GM23338 (cell line): ENCODE data around the gene DBF4B. TPM values are rescaled to one million over a fixed set of nuclear protein-coding genes. Genes with fewer than 3 reads are reported as not detected.

Experiments used
- ATAC-seq: fragments of 200-7000 bp; cut with Tn5 transposase; 3 replicates; pipeline ENCODE4 v1.9.1; 2020
- DNase-seq: peaks from one replicate; pipeline ENCODE4 v3.0.0-alpha.2; 2015; ENCODE audit warnings: low spot score
- H2AFZ ChIP-seq: fragments of 200-600 bp; sonication (generic); 2 replicates; pipeline ENCODE4 v1.8.0; 2016; ENCODE audit warnings: antibody characterized with exemption, mild to moderate bottlenecking, moderate library complexity
- H3F3A ChIP-seq: fragments of 200-600 bp; sonication (generic); replicated peaks from 2 replicates; pipeline ENCODE4 v1.8.0; 2017; ENCODE audit warnings: antibody characterized with exemption, mixed run types, low read depth
- H3K27ac ChIP-seq: fragments of 200-600 bp; sonication (generic); 2 replicates; pipeline ENCODE4 v1.6.1; 2016; ENCODE audit warnings: low read depth
- H3K27me3 ChIP-seq: fragments of 200-600 bp; sonication (generic); 2 replicates; pipeline ENCODE4 v1.8.0; 2016; ENCODE audit warnings: mild to moderate bottlenecking, mixed run types, moderate library complexity; ENCODE audit not compliant: insufficient read depth
- H3K36me3 ChIP-seq: fragments of 200-600 bp; sonication (generic); 2 replicates; pipeline ENCODE4 v1.8.0; 2016; ENCODE audit warnings: mild to moderate bottlenecking; ENCODE audit not compliant: insufficient read depth
- H3K4me1 ChIP-seq: fragments of 200-600 bp; sonication (generic); 2 replicates; pipeline ENCODE4 v1.8.0; 2016; ENCODE audit warnings: mild to moderate bottlenecking, moderate library complexity; ENCODE audit not compliant: insufficient read depth
- H3K4me2 ChIP-seq: fragments of 200-600 bp; sonication (generic); 2 replicates; pipeline ENCODE4 v1.7.1; 2017; ENCODE audit warnings: mixed run types
- H3K4me3 ChIP-seq: fragments of 200-600 bp; sonication (generic); 2 replicates; pipeline ENCODE4 v1.6.1; 2016; ENCODE audit warnings: mixed run types
- H3K79me2 ChIP-seq: fragments of 200-600 bp; sonication (generic); replicated peaks from 2 replicates; pipeline ENCODE4 v1.8.0; 2017; ENCODE audit warnings: mild to moderate bottlenecking; ENCODE audit not compliant: insufficient read depth
- H3K9me2 ChIP-seq: fragments of 200-600 bp; sonication (generic); 2 replicates; pipeline ENCODE4 v1.8.0; 2017; ENCODE audit not compliant: insufficient read depth
- H4K20me1 ChIP-seq: fragments of 200-600 bp; sonication (generic); replicated peaks from 2 replicates; pipeline ENCODE4 v1.8.0; 2017; ENCODE audit warnings: mild to moderate bottlenecking; ENCODE audit not compliant: insufficient read depth
- H3K27ac Mint-ChIP-seq: 2 replicates; pipeline ENCODE4 v1.8.0; 2020; ENCODE audit warnings: inconsistent platforms, mild to moderate bottlenecking, moderate library complexity, mixed read lengths
- H3K27me3 Mint-ChIP-seq: 3 replicates; pipeline ENCODE4 v1.8.0; 2022; ENCODE audit warnings: low read depth, mild to moderate bottlenecking, moderate library complexity, mixed read lengths, inconsistent platforms; ENCODE audit not compliant: insufficient read depth, poor library complexity
- H3K36me3 Mint-ChIP-seq: 3 replicates; pipeline ENCODE4 v1.8.0; 2021; ENCODE audit warnings: low read depth, mild to moderate bottlenecking, inconsistent platforms, moderate library complexity, mixed read lengths
- H3K4me1 Mint-ChIP-seq: 3 replicates; pipeline ENCODE4 v1.8.0; 2020; ENCODE audit warnings: mild to moderate bottlenecking, inconsistent platforms, mixed read lengths
- H3K4me3 Mint-ChIP-seq: 3 replicates; pipeline ENCODE4 v1.8.0; 2021; ENCODE audit warnings: moderate library complexity, mild to moderate bottlenecking, inconsistent platforms, mixed read lengths
- H3K9me3 Mint-ChIP-seq: 3 replicates; pipeline ENCODE4 v1.8.0; 2020; ENCODE audit warnings: moderate library complexity, mild to moderate bottlenecking, inconsistent platforms, mixed read lengths
- CREB1 ChIP-seq: fragments of 250-450 bp; sonication (Bioruptor Pico); IDR thresholded peaks from 2 replicates; pipeline ENCODE4 v1.5.0; 2020; ENCODE audit warnings: low read depth, mild to moderate bottlenecking, moderate library complexity
- EZH2 ChIP-seq: fragments of 200-600 bp; sonication (generic); IDR thresholded peaks from one replicate; pipeline ENCODE4 v1.8.0; 2017; ENCODE audit warnings: antibody characterized with exemption, mild to moderate bottlenecking, low read depth; ENCODE audit not compliant: unreplicated experiment
- EZH2phosphoT487 ChIP-seq: fragments of 200-600 bp; sonication (generic); IDR thresholded peaks from one replicate; pipeline ENCODE4 v1.8.1; 2018; ENCODE audit warnings: antibody characterized with exemption; ENCODE audit not compliant: unreplicated experiment
- JUNB ChIP-seq: IDR thresholded peaks from one replicate; pipeline ENCODE4 v1.6.1; 2016; ENCODE audit warnings: antibody characterized with exemption; ENCODE audit not compliant: unreplicated experiment
- ZNF462 ChIP-seq: fragments of 250-450 bp; sonication (Bioruptor Pico); IDR thresholded peaks from 2 replicates; pipeline ENCODE4 v1.5.0; 2020; ENCODE audit warnings: mild to moderate bottlenecking, moderate library complexity
- polyA plus RNA-seq: library from polyadenylated mRNA; unstranded; fragments of >200 nt; fragmentation: Nextera tagmentation; extraction: Ambion mirVana; gene quantifications from 2 replicates; pipeline ENCODE4 v1.2.1, GENCODE V29; 2016
- total RNA-seq: library from RNA; depleted of rRNA; stranded (reverse); fragments of >200 nt; shearing (Covaris generic); gene quantifications from 2 replicates; pipeline ENCODE4 v1.2.3, GENCODE V29; 2014
- TF ChIP-seq, protein P1 (sequence below), 2 experiments: fragments of 200-600 bp in 1 of 2; sonication (generic) in 1 of 2; conservative IDR thresholded peaks; 2 replicates each; pipeline versions ENCODE4 v1.5.1 to v1.6.1; 2016 to 2017; ENCODE audit warnings: antibody characterized with exemption in 2 of 2, low read depth in 2 of 2, mild to moderate bottlenecking in 2 of 2, moderate library complexity in 1 of 2
- TF ChIP-seq, protein P2 (sequence below): IDR thresholded peaks from one replicate; pipeline ENCODE4 v1.6.1; 2018; ENCODE audit warnings: antibody characterized with exemption; ENCODE audit not compliant: unreplicated experiment
- TF ChIP-seq, protein P3 (sequence below): IDR thresholded peaks from 2 replicates; pipeline ENCODE4 v1.6.1; 2016; ENCODE audit warnings: antibody characterized with exemption

Gene DBF4B
- total and polyA plus RNA-seq, 2 experiments from 2014 or later: 9.9 to 16.4 TPM

- Histone ChIP-seq H3K79me2 (no peaks in the 10 kb centered on the region), H3K4me3 (no peak overlapping the region), H3K36me3 (no peaks in the 10 kb centered on the region), H4K20me1 (no peaks in the 10 kb centered on the region), H3K9me2 (no peaks in the 10 kb centered on the region), H3K27ac (no peak overlapping the region), H2AFZ (no peak overlapping the region), H3K4me1 (no peaks in the 10 kb centered on the region), H3K27me3 (peaks cover 22% of the 10 kb centered on the region), H3F3A (0 out of 2 replicates have a peak, but pooled peaks cover 3% of the 10 kb centered on the region), H3K4me2 (no peak overlapping the region)
- TF ChIP-seq, protein P1, sequence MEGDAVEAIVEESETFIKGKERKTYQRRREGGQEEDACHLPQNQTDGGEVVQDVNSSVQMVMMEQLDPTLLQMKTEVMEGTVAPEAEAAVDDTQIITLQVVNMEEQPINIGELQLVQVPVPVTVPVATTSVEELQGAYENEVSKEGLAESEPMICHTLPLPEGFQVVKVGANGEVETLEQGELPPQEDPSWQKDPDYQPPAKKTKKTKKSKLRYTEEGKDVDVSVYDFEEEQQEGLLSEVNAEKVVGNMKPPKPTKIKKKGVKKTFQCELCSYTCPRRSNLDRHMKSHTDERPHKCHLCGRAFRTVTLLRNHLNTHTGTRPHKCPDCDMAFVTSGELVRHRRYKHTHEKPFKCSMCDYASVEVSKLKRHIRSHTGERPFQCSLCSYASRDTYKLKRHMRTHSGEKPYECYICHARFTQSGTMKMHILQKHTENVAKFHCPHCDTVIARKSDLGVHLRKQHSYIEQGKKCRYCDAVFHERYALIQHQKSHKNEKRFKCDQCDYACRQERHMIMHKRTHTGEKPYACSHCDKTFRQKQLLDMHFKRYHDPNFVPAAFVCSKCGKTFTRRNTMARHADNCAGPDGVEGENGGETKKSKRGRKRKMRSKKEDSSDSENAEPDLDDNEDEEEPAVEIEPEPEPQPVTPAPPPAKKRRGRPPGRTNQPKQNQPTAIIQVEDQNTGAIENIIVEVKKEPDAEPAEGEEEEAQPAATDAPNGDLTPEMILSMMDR (conservative IDR thresholded peaks at IDR 0.05; ENCODE audit: low read depth in 2 of 2): no peak
- no peak for TF ChIP-seq JUNB
- no peak for TF ChIP-seq EZH2phosphoT487
- TF ChIP-seq, protein P2, sequence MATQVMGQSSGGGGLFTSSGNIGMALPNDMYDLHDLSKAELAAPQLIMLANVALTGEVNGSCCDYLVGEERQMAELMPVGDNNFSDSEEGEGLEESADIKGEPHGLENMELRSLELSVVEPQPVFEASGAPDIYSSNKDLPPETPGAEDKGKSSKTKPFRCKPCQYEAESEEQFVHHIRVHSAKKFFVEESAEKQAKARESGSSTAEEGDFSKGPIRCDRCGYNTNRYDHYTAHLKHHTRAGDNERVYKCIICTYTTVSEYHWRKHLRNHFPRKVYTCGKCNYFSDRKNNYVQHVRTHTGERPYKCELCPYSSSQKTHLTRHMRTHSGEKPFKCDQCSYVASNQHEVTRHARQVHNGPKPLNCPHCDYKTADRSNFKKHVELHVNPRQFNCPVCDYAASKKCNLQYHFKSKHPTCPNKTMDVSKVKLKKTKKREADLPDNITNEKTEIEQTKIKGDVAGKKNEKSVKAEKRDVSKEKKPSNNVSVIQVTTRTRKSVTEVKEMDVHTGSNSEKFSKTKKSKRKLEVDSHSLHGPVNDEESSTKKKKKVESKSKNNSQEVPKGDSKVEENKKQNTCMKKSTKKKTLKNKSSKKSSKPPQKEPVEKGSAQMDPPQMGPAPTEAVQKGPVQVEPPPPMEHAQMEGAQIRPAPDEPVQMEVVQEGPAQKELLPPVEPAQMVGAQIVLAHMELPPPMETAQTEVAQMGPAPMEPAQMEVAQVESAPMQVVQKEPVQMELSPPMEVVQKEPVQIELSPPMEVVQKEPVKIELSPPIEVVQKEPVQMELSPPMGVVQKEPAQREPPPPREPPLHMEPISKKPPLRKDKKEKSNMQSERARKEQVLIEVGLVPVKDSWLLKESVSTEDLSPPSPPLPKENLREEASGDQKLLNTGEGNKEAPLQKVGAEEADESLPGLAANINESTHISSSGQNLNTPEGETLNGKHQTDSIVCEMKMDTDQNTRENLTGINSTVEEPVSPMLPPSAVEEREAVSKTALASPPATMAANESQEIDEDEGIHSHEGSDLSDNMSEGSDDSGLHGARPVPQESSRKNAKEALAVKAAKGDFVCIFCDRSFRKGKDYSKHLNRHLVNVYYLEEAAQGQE: no peak
- TF ChIP-seq CREB1 (CRISPR knock-in tag): no peak
- TF ChIP-seq, protein P3, sequence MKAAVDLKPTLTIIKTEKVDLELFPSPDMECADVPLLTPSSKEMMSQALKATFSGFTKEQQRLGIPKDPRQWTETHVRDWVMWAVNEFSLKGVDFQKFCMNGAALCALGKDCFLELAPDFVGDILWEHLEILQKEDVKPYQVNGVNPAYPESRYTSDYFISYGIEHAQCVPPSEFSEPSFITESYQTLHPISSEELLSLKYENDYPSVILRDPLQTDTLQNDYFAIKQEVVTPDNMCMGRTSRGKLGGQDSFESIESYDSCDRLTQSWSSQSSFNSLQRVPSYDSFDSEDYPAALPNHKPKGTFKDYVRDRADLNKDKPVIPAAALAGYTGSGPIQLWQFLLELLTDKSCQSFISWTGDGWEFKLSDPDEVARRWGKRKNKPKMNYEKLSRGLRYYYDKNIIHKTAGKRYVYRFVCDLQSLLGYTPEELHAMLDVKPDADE: no peak
- TF ChIP-seq EZH2: no peak
- no peak for TF ChIP-seq ZNF462 (CRISPR knock-in tag)
- DNase-seq: no peak
- Mint-ChIP-seq H3K4me3 (no peak overlapping the region), H3K36me3 (peaks cover 3% of the 10 kb centered on the region), H3K9me3 (peaks cover 3% of the 10 kb centered on the region; the same call in 1 of the 3 replicates), H3K4me1 (0 out of 3 replicates have a peak, but pooled peaks cover 3% of the 10 kb centered on the region), H3K27ac (no peak overlapping the region), H3K27me3 (peaks cover 10% of the 10 kb centered on the region)
- ATAC-seq: no peak
Observed at GRCh38 chr17:44661835-44662234, 46.6 kb upstream of the DBF4B start.
